ACHN (cell line): ENCODE results near the gene AREL1.

Experiments used
- DNase-seq: peaks from one replicate; pipeline ENCODE4 v3.0.0-alpha.2; 2015
- in situ Hi-C: cut with HindIII; loops from 2 replicates; pipeline ENCODE4 v1.10.0; 2017; ENCODE audit warnings: low sequenced_read_pairs, low pct_ligation_motif_present, low pct_unique_long_range_greater_than_20kb

Gene AREL1

GRCh38 chr14:74703043-74703442, 9.8 kb downstream of the AREL1 start:
- DNase-seq, result no peak
- in situ Hi-C loops, result no loop called here

- in situ Hi-C loops, result no loop called here
- no peak for DNase-seq
Observed at GRCh38 chr14:74702293-74702692, 10.6 kb downstream of the AREL1 start.

GRCh38 chr14:74698465-74698864, 14.4 kb downstream of the AREL1 start:
- DNase-seq, result no peak
- in situ Hi-C loops, result no loop called here

- in situ Hi-C loops, result no loop called here
- DNase-seq, result no peak
Observed at GRCh38 chr14:74697976-74698375, 14.9 kb downstream of the AREL1 start.

GRCh38 chr14:74697543-74697942, 15.3 kb downstream of the AREL1 start:
- in situ Hi-C loops, result no loop called here
- no peak for DNase-seq

- in situ Hi-C loops, result no loop called here
Observed at GRCh38 chr14:74697011-74697410, 15.9 kb downstream of the AREL1 start.

GRCh38 chr14:74695406-74695805, 17.5 kb downstream of the AREL1 start:
- no peak for DNase-seq
- in situ Hi-C loops, result no loop called here

More at GRCh38 chr14:74697011-74697410, 15.9 kb downstream of the AREL1 start:
- no peak for DNase-seq

- DNase-seq, result no peak
- in situ Hi-C loops, result no loop called here
Observed at GRCh38 chr14:74693191-74693590, 19.7 kb downstream of the AREL1 start.

- in situ Hi-C loops, result no loop called here
- no peak for DNase-seq
Observed at GRCh38 chr14:74691456-74691855, 21.4 kb downstream of the AREL1 start.

GRCh38 chr14:74685921-74686678, 26.8 kb downstream of the AREL1 start:
- in situ Hi-C loops, result no loop called here
- no peak for DNase-seq

- in situ Hi-C loops, result no loop called here
- DNase-seq, result no peak
Observed at GRCh38 chr14:74685056-74685455, 27.8 kb downstream of the AREL1 start.

GRCh38 chr14:74684434-74684833, 28.4 kb downstream of the AREL1 start:
- in situ Hi-C loops, result no loop called here

GRCh38 chr14:74683406-74683805, 29.5 kb downstream of the AREL1 start:
- in situ Hi-C loops, result no loop called here

More at GRCh38 chr14:74684434-74684833, 28.4 kb downstream of the AREL1 start:
- DNase-seq, result no peak

GRCh38 chr14:74682169-74682952, 30.5 kb downstream of the AREL1 start:
- in situ Hi-C loops, result no loop called here
- no peak for DNase-seq

More at GRCh38 chr14:74683406-74683805, 29.5 kb downstream of the AREL1 start:
- no peak for DNase-seq

GRCh38 chr14:74675219-74675618, 37.7 kb downstream of the AREL1 start:
- DNase-seq, result no peak
- in situ Hi-C loops, result no loop called here

- DNase-seq, result no peak
- in situ Hi-C loops, result no loop called here
Observed at GRCh38 chr14:74673768-74674167, 39.1 kb downstream of the AREL1 start.

- DNase-seq, result peak; percentile 81
- in situ Hi-C loops, result no loop called here
Observed at GRCh38 chr14:74671789-74672188, 41.1 kb downstream of the AREL1 start.

GRCh38 chr14:74670726-74671411, 42.0 kb downstream of the AREL1 start:
- in situ Hi-C loops, result no loop called here
- DNase-seq, result no peak

- in situ Hi-C loops, result no loop called here
Observed at GRCh38 chr14:74669846-74670245, 43.0 kb downstream of the AREL1 start.

More at GRCh38 chr14:74669846-74670245, 43.0 kb downstream of the AREL1 start:
- DNase-seq, result no peak
